ENCODE data around the gene RBFOX2.

GRCh38 chr22:35972559-35972958 lies 56.1 kb downstream of the RBFOX2 start:
- TF ChIP-seq CTCF (IDR thresholded peaks at IDR 0.05) (no peak), ZFX (IDR thresholded peaks at IDR 0.05; ENCODE audit: borderline replicate concordance) (no peak)
